K562 (cell line): ENCODE data around the gene ZNF778. TPM values are rescaled to one million over a fixed set of nuclear protein-coding genes. Genes with fewer than 3 reads are reported as not detected.

Experiments used
- BACH1 ChIP-seq: fragments of 200-800 bp; sonication (Bioruptor generic); IDR thresholded peaks from 2 replicates; pipeline ENCODE4 v1.6.1; 2016; ENCODE audit warnings: missing genetic modification characterization, missing compliant biosample characterization
- BRF1 ChIP-seq: IDR thresholded peaks from 3 replicates; pipeline ENCODE4 v1.6.1; 2011; ENCODE audit warnings: borderline replicate concordance, mild to moderate bottlenecking; ENCODE audit not compliant: insufficient read length; ENCODE audit errors: extremely low read depth
- CEBPZ ChIP-seq: fragments of 150-350 bp; IDR thresholded peaks from 2 replicates; pipeline ENCODE4 v1.6.1; 2014; ENCODE audit warnings: low read depth, mild to moderate bottlenecking, low read length, borderline replicate concordance
- FOS ChIP-seq: IDR thresholded peaks from 3 replicates; pipeline ENCODE4 v1.6.1; 2011; ENCODE audit not compliant: insufficient read length; ENCODE audit errors: extremely low read depth
- FOXA1 ChIP-seq: fragments of 450-650 bp; IDR thresholded peaks from 2 replicates; pipeline ENCODE4 v1.6.1; 2016; ENCODE audit warnings: mild to moderate bottlenecking, borderline replicate concordance
- FOXP1 ChIP-seq: sonication (generic); formaldehyde crosslinking; IDR thresholded peaks from 2 replicates; pipeline ENCODE4 v1.8.0; 2022; ENCODE audit warnings: mild to moderate bottlenecking, missing genetic modification reagents
- GATA2 ChIP-seq: sonication (generic); formaldehyde crosslinking; IDR thresholded peaks from 2 replicates; pipeline ENCODE4 v1.4.0; 2020; ENCODE audit warnings: mild to moderate bottlenecking, missing genetic modification reagents
- HOXB6 ChIP-seq: fragments of 250-450 bp; sonication (Bioruptor Pico); IDR thresholded peaks from 2 replicates; pipeline ENCODE4 v1.5.1; 2022; ENCODE audit warnings: mild to moderate bottlenecking, borderline replicate concordance
- KLF16 ChIP-seq: IDR thresholded peaks from 2 replicates; pipeline ENCODE4 v1.6.1; 2016; ENCODE audit warnings: antibody characterized with exemption
- MCM2 ChIP-seq: fragments of 450-650 bp; IDR thresholded peaks from 2 replicates; pipeline ENCODE4 v1.6.1; 2017; ENCODE audit warnings: low read depth, mild to moderate bottlenecking
- MTF1 ChIP-seq: fragments of 250-450 bp; sonication (Bioruptor Pico); IDR thresholded peaks from 2 replicates; pipeline ENCODE4 v1.9.0; 2021; ENCODE audit warnings: moderate library complexity, mild to moderate bottlenecking, inconsistent platforms, borderline replicate concordance
- RBM25 ChIP-seq: fragments of 200-400 bp; formaldehyde crosslinking; IDR thresholded peaks from 2 replicates; pipeline ENCODE4 v1.6.1; 2018; ENCODE audit warnings: low read length, low read depth, moderate library complexity; ENCODE audit not compliant: severe bottlenecking
- USF2 ChIP-seq: sonication (generic); formaldehyde crosslinking; IDR thresholded peaks from 2 replicates; pipeline ENCODE4 v1.5.0; 2020; ENCODE audit warnings: missing genetic modification reagents
- ZKSCAN3 ChIP-seq: fragments of 250-450 bp; sonication (Bioruptor Pico); IDR thresholded peaks from 2 replicates; pipeline ENCODE4 v1.4.0; 2020
- ZNF408 ChIP-seq: fragments of 250-450 bp; sonication (Bioruptor Pico); IDR thresholded peaks from 2 replicates; pipeline ENCODE4 v1.4.0; 2020; ENCODE audit warnings: low read depth, mild to moderate bottlenecking, moderate library complexity
- ZNF584 ChIP-seq: fragments of 200-800 bp; sonication (Bioruptor generic); IDR thresholded peaks from 2 replicates; pipeline ENCODE4 v1.6.1; 2016; ENCODE audit warnings: low read depth, mild to moderate bottlenecking, missing genetic modification characterization, missing compliant biosample characterization
- polyA plus RNA-seq, 8 experiments: library from polyadenylated mRNA; depleted of rRNA in 4 of 8; stranded (reverse) in 5 of 8; unstranded in 3 of 8; fragments of >200 nt; fragmentation: Nextera tagmentation in 2 of 8; fragmentation: Illumina TruSeq in 1 of 8; extraction: Ambion mirVana in 2 of 8; extraction: Trizol in 1 of 8; gene quantifications; 2 replicates each; pipeline versions ENCODE4 v1.2.1 to v1.2.3, GENCODE V29; 2011 to 2014; ENCODE audit warnings: inconsistent platforms in 1 of 8, missing spikeins in 1 of 8
- total RNA-seq, 7 experiments: library from RNA; depleted of rRNA in 6 of 7; stranded (reverse); fragments of >200 nt in 6 of 7; fragmentation: Illumina TruSeq in 2 of 7; extraction: Trizol in 2 of 7; gene quantifications; 2 replicates each; pipeline versions ENCODE4 v1.2.1 to v1.2.3, GENCODE V29; 2011 to 2021; ENCODE audit warnings: low replicate concordance in 1 of 7
- TF ChIP-seq, protein P1 (sequence below): sonication (generic); formaldehyde crosslinking; IDR thresholded peaks from 2 replicates; pipeline ENCODE4 v1.8.0; 2023; ENCODE audit warnings: mild to moderate bottlenecking, missing genetic modification reagents
- TF ChIP-seq, protein P2 (sequence below): fragments of 450-650 bp; IDR thresholded peaks from 2 replicates; pipeline ENCODE4 v1.6.1; 2017; ENCODE audit warnings: antibody characterized with exemption, mild to moderate bottlenecking

Gene ZNF778
- total and polyA plus RNA-seq, 9 of the 15 experiments (the other 6 are each of a cell fraction or from before 2014, with no cell fraction given): 0.70 to 60.6 (median 7.5) TPM

DNA sequence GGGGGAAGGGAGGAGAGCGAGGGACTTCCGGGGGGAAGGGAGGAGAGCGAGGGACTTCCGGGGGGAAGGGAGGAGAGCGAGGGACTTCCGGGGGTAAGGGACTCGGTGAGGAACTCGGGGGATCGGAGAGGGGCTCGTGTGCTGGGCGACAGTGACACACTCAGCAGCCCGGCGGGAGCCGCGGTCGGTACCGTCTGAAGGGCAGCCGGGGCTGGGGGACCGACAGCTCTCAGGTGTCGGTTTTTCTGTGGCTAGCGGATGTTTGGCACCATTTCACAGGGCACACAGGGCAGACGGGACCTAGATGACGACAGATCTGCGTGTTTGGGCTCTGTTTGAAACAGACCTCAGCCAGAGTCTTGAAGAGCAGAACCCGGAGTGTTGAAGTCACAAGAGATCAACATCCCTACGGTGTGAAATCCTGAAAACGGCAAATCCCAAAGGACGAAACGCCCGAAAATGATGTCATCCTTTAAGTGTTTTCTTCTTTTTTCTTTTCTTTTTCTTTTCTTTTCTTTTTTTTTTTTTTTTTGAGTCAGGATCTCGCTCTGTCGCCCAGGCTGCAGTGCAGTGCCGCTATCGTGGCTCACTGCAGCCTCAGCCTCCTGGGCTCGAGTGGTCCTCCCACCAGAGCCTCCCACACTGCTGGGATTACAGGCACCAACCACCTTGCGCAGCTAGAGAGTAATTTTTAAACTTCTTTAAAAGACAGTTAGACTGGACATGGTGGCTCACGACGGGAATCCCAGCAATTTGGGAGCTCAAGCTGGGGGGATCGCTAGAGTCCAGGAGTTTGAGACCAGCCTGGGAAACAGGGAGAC lies 23.9 kb downstream of the ZNF778 start (continued):
- TF ChIP-seq, protein P1, sequence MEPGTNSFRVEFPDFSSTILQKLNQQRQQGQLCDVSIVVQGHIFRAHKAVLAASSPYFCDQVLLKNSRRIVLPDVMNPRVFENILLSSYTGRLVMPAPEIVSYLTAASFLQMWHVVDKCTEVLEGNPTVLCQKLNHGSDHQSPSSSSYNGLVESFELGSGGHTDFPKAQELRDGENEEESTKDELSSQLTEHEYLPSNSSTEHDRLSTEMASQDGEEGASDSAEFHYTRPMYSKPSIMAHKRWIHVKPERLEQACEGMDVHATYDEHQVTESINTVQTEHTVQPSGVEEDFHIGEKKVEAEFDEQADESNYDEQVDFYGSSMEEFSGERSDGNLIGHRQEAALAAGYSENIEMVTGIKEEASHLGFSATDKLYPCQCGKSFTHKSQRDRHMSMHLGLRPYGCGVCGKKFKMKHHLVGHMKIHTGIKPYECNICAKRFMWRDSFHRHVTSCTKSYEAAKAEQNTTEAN (CRISPR knock-in tag): no peak
- TF ChIP-seq FOS (no peak), GATA2 (CRISPR knock-in tag) (no peak), BRF1 (no peak), RBM25 (no peak), CEBPZ (no peak), MTF1 (no peak), ZKSCAN3 (CRISPR knock-in tag) (no peak), BACH1 (no peak), USF2 (no peak), MCM2 (no peak), ZNF584 (no peak), KLF16 (no peak), FOXA1 (no peak), ZNF408 (no peak), HOXB6 (CRISPR knock-in tag) (peak; percentile 84; the same call in 1 of the 2 replicates), FOXP1 (CRISPR knock-in tag) (peak; percentile 17; the same call in 1 of the 2 replicates)
- TF ChIP-seq, protein P2, sequence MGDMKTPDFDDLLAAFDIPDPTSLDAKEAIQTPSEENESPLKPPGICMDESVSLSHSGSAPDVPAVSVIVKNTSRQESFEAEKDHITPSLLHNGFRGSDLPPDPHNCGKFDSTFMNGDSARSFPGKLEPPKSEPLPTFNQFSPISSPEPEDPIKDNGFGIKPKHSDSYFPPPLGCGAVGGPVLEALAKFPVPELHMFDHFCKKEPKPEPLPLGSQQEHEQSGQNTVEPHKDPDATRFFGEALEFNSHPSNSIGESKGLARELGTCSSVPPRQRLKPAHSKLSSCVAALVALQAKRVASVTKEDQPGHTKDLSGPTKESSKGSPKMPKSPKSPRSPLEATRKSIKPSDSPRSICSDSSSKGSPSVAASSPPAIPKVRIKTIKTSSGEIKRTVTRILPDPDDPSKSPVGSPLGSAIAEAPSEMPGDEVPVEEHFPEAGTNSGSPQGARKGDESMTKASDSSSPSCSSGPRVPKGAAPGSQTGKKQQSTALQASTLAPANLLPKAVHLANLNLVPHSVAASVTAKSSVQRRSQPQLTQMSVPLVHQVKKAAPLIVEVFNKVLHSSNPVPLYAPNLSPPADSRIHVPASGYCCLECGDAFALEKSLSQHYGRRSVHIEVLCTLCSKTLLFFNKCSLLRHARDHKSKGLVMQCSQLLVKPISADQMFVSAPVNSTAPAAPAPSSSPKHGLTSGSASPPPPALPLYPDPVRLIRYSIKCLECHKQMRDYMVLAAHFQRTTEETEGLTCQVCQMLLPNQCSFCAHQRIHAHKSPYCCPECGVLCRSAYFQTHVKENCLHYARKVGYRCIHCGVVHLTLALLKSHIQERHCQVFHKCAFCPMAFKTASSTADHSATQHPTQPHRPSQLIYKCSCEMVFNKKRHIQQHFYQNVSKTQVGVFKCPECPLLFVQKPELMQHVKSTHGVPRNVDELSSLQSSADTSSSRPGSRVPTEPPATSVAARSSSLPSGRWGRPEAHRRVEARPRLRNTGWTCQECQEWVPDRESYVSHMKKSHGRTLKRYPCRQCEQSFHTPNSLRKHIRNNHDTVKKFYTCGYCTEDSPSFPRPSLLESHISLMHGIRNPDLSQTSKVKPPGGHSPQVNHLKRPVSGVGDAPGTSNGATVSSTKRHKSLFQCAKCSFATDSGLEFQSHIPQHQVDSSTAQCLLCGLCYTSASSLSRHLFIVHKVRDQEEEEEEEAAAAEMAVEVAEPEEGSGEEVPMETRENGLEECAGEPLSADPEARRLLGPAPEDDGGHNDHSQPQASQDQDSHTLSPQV: no peak; the same call in 1 of the 2 replicates
